Right lobe of liver (tissue), 6 donors: ENCODE measurements around the gene TMEM91. TPM values are rescaled to one million over a fixed set of nuclear protein-coding genes. Genes with fewer than 3 reads are reported as not detected.

Experiments used
- ATAC-seq, 4 donors: fragments of 200-7000 bp; cut with Tn5 transposase; one replicate each; pipeline ENCODE4 v1.9.1; 2020; ENCODE audit warnings: mild to moderate bottlenecking in 4 of 4, moderate library complexity in 4 of 4
- DNase-seq, 3 donors: peaks; one replicate each; pipeline ENCODE4 v3.0.0-alpha.2; 2020
- H3K27ac ChIP-seq, 3 donors: fragments of 200-600 bp; one replicate each; pipeline ENCODE4 v1.8.0; 2022
- H3K27me3 ChIP-seq, 2 donors: fragments of 200-600 bp; one replicate each; pipeline ENCODE4 v1.8.0; 2022
- H3K36me3 ChIP-seq, 4 donors: fragments of 200-600 bp; sonication (generic) in 1 of 4; one replicate each; pipeline versions ENCODE4 v1.5.1 to v1.8.0; 2017 to 2022; ENCODE audit warnings: control low read depth in 1 of 4
- H3K4me1 ChIP-seq, 4 donors: fragments of 200-600 bp; sonication (generic) in 1 of 4; one replicate each; pipeline versions ENCODE4 v1.5.1 to v1.8.0; 2017 to 2022; ENCODE audit warnings: control low read depth in 1 of 4
- H3K4me3 ChIP-seq, 3 donors: fragments of 200-600 bp; one replicate each; pipeline ENCODE4 v1.8.0; 2022
- H3K9me3 ChIP-seq, 4 donors: fragments of 200-600 bp; sonication (generic) in 1 of 4; one replicate each; pipeline versions ENCODE4 v1.5.1 to v1.8.0; 2017 to 2022; ENCODE audit warnings: control low read depth in 1 of 4
- POLR2A ChIP-seq: fragments of 450-650 bp; IDR thresholded peaks from one replicate; pipeline ENCODE4 v1.6.1; 2017; ENCODE audit warnings: antibody characterized with exemption, mild to moderate bottlenecking
- WGBS: methylation state at CpG from one replicate; pipeline ENCODE4 v1.1.6; 2018; ENCODE audit warnings: low coverage, low lambda C conversion rate; ENCODE audit not compliant: insufficient coverage; ENCODE audit errors: missing lambda C conversion rate; 5-methylcytosine and 5-hydroxymethylcytosine counted together
- intact Hi-C, 2 donors: fragments of 100-400 bp; cut with DNase I; formaldehyde crosslinking; loops; one replicate each; pipeline versions ENCODE4 v1.11.2 to v1.14.1; 2022
- total RNA-seq, 6 experiments: library from RNA; depleted of rRNA in 2 of 6; stranded (reverse); fragments of >200 nt in 2 of 6; fragmentation: NEBNext Ultra II Directional in 3 of 6; extraction: Animal tissue kit (Norgen Biotek cat#: 25700) in 3 of 6; gene quantifications; one replicate each; pipeline versions ENCODE4 v1.1.0 to v1.2.4, GENCODE V29; 2016 to 2023
- TF ChIP-seq, protein P1 (sequence below), 4 donors: fragments of 200-600 bp in 3 of 4; fragments of 450-650 bp in 1 of 4; IDR thresholded peaks; one replicate each; pipeline versions ENCODE4 v1.5.1 to v1.8.0; 2016 to 2022; ENCODE audit warnings: antibody characterized with exemption in 4 of 4, mild to moderate bottlenecking in 2 of 4
- donor health status: DM: no; HTN: yes; CAD: no.
- donor health status: DM: no; HTN: no; CAD: no.
- donor health status: DM: no; HTN: no; CAD: no.
- donor health status: DM: no; HTN: yes; CAD: no.
- donor health status: DM: no; HTN: yes; CAD: no.

Gene TMEM91
- total RNA-seq, 6 experiments from 2014 or later: 1.8 to 4.1 (median 3.0) TPM

DNA sequence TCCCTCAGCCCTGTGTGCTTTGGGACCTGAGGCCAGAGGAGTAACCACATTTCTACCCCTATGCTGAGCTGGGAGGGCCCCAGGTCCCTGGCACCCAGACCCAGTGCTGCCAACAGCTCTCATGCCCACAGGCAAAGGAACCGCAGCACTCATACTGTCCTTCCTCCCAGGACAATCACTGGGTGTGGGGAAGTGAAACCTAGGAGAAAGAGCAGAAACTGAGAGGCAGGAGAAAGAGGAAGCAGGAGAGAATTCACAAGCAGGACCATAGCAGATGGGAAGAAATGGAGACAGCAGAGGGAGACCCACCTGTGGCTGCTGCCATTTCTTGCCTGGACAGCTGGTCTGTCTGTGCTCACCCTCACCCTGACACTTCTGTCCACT is 47.5 kb upstream of the TMEM91 start:
- no peaks in the 10 kb centered on the region for H3K27me3 ChIP-seq
- no peak for TF ChIP-seq POLR2A
- TF ChIP-seq, protein P1, sequence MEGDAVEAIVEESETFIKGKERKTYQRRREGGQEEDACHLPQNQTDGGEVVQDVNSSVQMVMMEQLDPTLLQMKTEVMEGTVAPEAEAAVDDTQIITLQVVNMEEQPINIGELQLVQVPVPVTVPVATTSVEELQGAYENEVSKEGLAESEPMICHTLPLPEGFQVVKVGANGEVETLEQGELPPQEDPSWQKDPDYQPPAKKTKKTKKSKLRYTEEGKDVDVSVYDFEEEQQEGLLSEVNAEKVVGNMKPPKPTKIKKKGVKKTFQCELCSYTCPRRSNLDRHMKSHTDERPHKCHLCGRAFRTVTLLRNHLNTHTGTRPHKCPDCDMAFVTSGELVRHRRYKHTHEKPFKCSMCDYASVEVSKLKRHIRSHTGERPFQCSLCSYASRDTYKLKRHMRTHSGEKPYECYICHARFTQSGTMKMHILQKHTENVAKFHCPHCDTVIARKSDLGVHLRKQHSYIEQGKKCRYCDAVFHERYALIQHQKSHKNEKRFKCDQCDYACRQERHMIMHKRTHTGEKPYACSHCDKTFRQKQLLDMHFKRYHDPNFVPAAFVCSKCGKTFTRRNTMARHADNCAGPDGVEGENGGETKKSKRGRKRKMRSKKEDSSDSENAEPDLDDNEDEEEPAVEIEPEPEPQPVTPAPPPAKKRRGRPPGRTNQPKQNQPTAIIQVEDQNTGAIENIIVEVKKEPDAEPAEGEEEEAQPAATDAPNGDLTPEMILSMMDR (IDR thresholded peaks at IDR 0.05): no peak
- peaks cover 0 to 14% (median 5%) of the 10 kb centered on the region in 4 donors for H3K4me1 ChIP-seq
- ATAC-seq (peak in 2 of 4 donors; percentile 2 to 17), DNase-seq (peak in 1 of 3 donors; percentile 48)
- peak overlapping the region in 2 of 3 donors; percentile 60 to 75 for H3K27ac ChIP-seq
- no CpG with 5 or more reads among the region's 1 CpG for whole genome bisulfite sequencing
- no peak overlapping the region for H3K4me3 ChIP-seq
- H3K36me3 ChIP-seq: no peaks in the 10 kb centered on the region
- intact Hi-C loops: no loop called here
- no peaks in the 10 kb centered on the region for H3K9me3 ChIP-seq

DNA sequence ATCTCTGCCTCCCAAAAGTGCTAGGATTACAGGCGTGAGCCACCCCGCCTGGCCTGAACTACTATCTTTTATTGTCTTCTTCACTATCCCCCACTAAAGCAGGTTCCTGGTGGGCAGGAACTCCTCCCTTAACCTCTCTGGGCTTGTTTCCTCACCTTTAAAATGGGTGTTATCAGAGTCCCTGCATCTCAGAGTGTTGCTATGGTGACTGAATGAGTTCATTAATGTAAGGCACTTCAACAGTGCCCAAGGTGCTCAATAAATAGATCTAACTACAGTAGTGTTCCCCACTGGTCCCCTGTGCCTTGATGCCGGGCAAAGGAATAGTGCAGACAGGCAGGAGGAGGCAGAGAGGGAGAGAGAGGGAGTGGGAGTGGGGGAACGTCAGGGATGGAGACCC is 45.9 kb upstream of the TMEM91 start:
- intact Hi-C loops: no loop called here
- Histone ChIP-seq H3K27me3 (no peaks in the 10 kb centered on the region), H3K36me3 (no peaks in the 10 kb centered on the region), H3K4me1 (peaks cover 0 to 14% (median 2%) of the 10 kb centered on the region in 4 donors), H3K9me3 (no peaks in the 10 kb centered on the region), H3K4me3 (no peak overlapping the region), H3K27ac (no peak overlapping the region)
- ATAC-seq: no peak
- TF ChIP-seq POLR2A: no peak
- TF ChIP-seq, protein P1 (IDR thresholded peaks at IDR 0.05): no peak
- DNase-seq: no peak
- WGBS: 42% methylated on average over 2 of the region's 4 CpGs

GRCh38 chr19:41330946-41331678 is 45.2 kb upstream of the TMEM91 start:
- Histone ChIP-seq H3K36me3 (no peaks in the 10 kb centered on the region), H3K27ac (no peak overlapping the region), H3K27me3 (no peaks in the 10 kb centered on the region), H3K9me3 (no peaks in the 10 kb centered on the region), H3K4me3 (no peak overlapping the region), H3K4me1 (peaks cover 0 to 9% (median 0%) of the 10 kb centered on the region in 4 donors)
- intact Hi-C loops: no loop called here
- no peak for TF ChIP-seq POLR2A
- TF ChIP-seq, protein P1 (IDR thresholded peaks at IDR 0.05): no peak
- peak in 1 of 3 donors; percentile 23 for DNase-seq
- no peak for ATAC-seq
- 75% methylated on average over 6 of the region's 47 CpGs for WGBS

DNA sequence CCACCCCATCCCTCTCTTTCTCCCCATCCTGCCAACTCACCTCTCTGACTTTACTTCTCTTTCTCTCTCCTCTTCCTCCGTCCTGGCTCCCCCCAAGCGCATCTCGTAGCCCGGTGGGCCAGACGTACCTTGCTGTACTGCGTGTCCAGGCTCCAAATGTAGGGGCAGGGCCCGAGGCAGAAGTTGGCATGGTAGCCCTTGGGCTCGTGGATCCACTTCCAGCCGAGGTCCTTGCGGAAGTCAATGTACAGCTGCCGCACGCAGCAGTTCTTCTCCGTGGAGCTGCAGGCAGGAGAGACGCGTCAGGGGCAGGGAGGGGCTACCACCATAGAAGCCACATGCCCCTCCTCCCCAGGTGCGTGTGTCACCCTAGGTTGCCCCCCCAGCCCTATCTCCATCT is 44.3 kb upstream of the TMEM91 start:
- no peaks in the 10 kb centered on the region for H3K36me3 ChIP-seq
- H3K4me1 ChIP-seq: peaks cover 0 to 3% (median 0%) of the 10 kb centered on the region in 4 donors
- TF ChIP-seq, protein P1 (IDR thresholded peaks at IDR 0.05): no peak
- no peak for TF ChIP-seq POLR2A
- no peak overlapping the region for H3K27ac ChIP-seq
- intact Hi-C loops: no loop called here
- ATAC-seq: no peak
- H3K9me3 ChIP-seq: no peaks in the 10 kb centered on the region
- no peak overlapping the region for H3K4me3 ChIP-seq
- no peak for DNase-seq
- WGBS: no CpG with 5 or more reads among the region's 16 CpGs
- no peaks in the 10 kb centered on the region for H3K27me3 ChIP-seq
